Osteoblast (primary cell): Measurements from ENCODE around the gene COL8A1. TPM values are rescaled to one million over a fixed set of nuclear protein-coding genes. Genes with fewer than 3 reads are reported as not detected.
A peak's percentile ranks its signal among the peaks of the same experiment; 100 is the strongest.

Experiments used
- DNase-seq: peaks from one replicate; pipeline ENCODE4 v3.0.0; 2011; ENCODE audit warnings: low spot score, mixed read lengths; ENCODE audit not compliant: insufficient read length; ENCODE audit errors: missing footprints
- H2AFZ ChIP-seq: 2 replicates; pipeline ENCODE4 v1.6.0; 2011; ENCODE audit warnings: mild to moderate bottlenecking, low read length
- H3K27ac ChIP-seq: 2 replicates; pipeline ENCODE4 v1.5.1; 2011; ENCODE audit warnings: mild to moderate bottlenecking, low read depth, low read length, moderate library complexity
- H3K27me3 ChIP-seq: 2 replicates; pipeline ENCODE4 v1.6.0; 2012; ENCODE audit warnings: mild to moderate bottlenecking, control low read depth, inconsistent platforms, low read length, moderate library complexity; ENCODE audit not compliant: insufficient read depth
- H3K36me3 ChIP-seq: 2 replicates; pipeline ENCODE4 v1.5.1; 2011; ENCODE audit warnings: mild to moderate bottlenecking, low read length, control low read depth, moderate library complexity; ENCODE audit not compliant: insufficient read depth
- H3K4me1 ChIP-seq: 2 replicates; pipeline ENCODE4 v1.5.1; 2011; ENCODE audit warnings: mild to moderate bottlenecking, low read length, control low read depth, moderate library complexity; ENCODE audit not compliant: insufficient read depth
- H3K4me2 ChIP-seq: 2 replicates; pipeline ENCODE4 v1.6.0; 2011; ENCODE audit warnings: mild to moderate bottlenecking, low read length; ENCODE audit not compliant: insufficient read depth
- H3K4me3 ChIP-seq: fragments of 200-600 bp; sonication (generic); 3 replicates; pipeline ENCODE4 v1.5.1; 2012; ENCODE audit warnings: mild to moderate bottlenecking, low read length, inconsistent platforms; ENCODE audit not compliant: insufficient read depth
- H3K79me2 ChIP-seq: 2 replicates; pipeline ENCODE4 v1.6.0; 2012; ENCODE audit warnings: mild to moderate bottlenecking, low read length, control low read depth, inconsistent platforms; ENCODE audit not compliant: insufficient read depth
- H3K9me3 ChIP-seq: 2 replicates; pipeline ENCODE4 v1.5.1; 2011; ENCODE audit warnings: low read depth, low read length, control low read depth
- H4K20me1 ChIP-seq: 2 replicates; pipeline ENCODE4 v1.6.0; 2012; ENCODE audit warnings: mild to moderate bottlenecking, low read length, control low read depth; ENCODE audit not compliant: insufficient read depth
- total RNA-seq: library from RNA; depleted of rRNA; stranded (reverse); fragments of >200 nt; gene quantifications from 2 replicates; pipeline ENCODE4 v1.2.3, GENCODE V29; 2012
- TF ChIP-seq, protein P1 (sequence below): IDR thresholded peaks from 2 replicates; pipeline ENCODE4 v1.5.1; 2011; ENCODE audit warnings: mild to moderate bottlenecking, low read depth, low read length, moderate library complexity; ENCODE audit errors: extremely low read depth

COL8A1 gene
- total RNA-seq, 1 donor, result 311 TPM

DNA sequence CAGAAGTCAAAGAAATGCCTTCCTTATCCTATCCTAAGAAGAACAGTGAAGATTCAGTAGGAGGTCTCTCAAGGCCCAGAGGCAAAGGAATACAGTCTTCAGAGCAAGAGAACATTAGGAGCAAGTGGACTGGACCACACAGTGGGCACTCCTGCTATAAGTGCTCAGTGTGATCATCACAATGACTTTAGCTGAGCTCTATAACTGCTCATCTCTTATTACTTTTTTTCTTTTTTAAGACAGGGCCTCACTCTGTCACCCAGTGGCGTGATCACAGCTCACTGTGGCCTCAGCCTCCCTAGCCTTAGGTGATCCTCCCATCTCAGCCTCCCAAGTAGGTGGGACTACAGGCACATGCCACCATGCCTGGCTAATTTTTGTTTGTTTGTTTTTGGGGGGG is 48.1 kb downstream of the COL8A1 start:
- Histone ChIP-seq H3K4me1 (peaks cover 21% of the 10 kb centered on the region), H2AFZ (no peak overlapping the region), H3K27ac (no peak overlapping the region), H3K4me2 (no peak overlapping the region), H3K9me3 (no peaks in the 10 kb centered on the region), H3K79me2 (peaks cover 92% of the 10 kb centered on the region), H3K36me3 (peaks cover 68% of the 10 kb centered on the region), H3K27me3 (no peaks in the 10 kb centered on the region), H4K20me1 (peaks cover 23% of the 10 kb centered on the region), H3K4me3 (no peak overlapping the region)
- TF ChIP-seq, protein P1, sequence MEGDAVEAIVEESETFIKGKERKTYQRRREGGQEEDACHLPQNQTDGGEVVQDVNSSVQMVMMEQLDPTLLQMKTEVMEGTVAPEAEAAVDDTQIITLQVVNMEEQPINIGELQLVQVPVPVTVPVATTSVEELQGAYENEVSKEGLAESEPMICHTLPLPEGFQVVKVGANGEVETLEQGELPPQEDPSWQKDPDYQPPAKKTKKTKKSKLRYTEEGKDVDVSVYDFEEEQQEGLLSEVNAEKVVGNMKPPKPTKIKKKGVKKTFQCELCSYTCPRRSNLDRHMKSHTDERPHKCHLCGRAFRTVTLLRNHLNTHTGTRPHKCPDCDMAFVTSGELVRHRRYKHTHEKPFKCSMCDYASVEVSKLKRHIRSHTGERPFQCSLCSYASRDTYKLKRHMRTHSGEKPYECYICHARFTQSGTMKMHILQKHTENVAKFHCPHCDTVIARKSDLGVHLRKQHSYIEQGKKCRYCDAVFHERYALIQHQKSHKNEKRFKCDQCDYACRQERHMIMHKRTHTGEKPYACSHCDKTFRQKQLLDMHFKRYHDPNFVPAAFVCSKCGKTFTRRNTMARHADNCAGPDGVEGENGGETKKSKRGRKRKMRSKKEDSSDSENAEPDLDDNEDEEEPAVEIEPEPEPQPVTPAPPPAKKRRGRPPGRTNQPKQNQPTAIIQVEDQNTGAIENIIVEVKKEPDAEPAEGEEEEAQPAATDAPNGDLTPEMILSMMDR, result no peak
- peak; percentile 51 for DNase-seq

DNA sequence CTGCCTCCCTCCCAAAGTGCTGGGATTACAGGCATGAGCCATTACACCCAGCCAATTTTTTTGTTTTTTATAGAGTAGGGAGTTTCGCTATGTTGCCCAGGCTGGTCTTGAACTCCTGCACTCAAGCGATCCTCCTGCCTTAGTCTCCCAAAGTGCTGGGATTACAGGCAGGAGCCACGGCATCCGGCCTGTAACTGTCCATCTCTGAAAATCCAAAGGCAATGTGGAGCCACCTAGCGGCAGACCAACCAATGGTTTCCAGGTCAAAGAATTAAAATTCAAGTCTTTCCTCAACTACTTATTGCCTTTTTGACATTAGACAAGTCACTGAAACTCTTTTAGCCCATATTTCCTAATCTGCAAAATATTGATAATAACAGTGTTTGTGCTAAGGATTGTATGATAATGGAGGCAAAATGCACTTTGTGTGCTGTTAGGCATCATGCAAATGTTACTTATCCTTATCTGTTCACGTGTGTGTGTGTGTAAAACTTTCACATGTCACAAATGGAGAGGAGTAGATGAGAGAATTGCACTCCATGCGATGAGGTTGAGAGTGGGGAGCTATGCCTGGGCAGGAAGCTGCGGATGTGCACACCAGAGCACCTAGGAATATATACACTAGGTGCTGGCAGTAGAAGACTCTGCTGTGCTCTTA is 48.7 kb downstream of the COL8A1 start:
- peaks cover 23% of the 10 kb centered on the region for H4K20me1 ChIP-seq
- H3K4me3 ChIP-seq, result no peak overlapping the region
- H3K4me1 ChIP-seq, result peaks cover 21% of the 10 kb centered on the region
- no peak overlapping the region for H3K27ac ChIP-seq
- no peak for DNase-seq
- H3K36me3 ChIP-seq, result peaks cover 68% of the 10 kb centered on the region
- H3K27me3 ChIP-seq, result no peaks in the 10 kb centered on the region
- no peaks in the 10 kb centered on the region for H3K9me3 ChIP-seq
- H2AFZ ChIP-seq, result no peak overlapping the region
- no peak overlapping the region for H3K4me2 ChIP-seq
- H3K79me2 ChIP-seq, result peaks cover 91% of the 10 kb centered on the region
- TF ChIP-seq, protein P1, result peak; percentile 72

DNA sequence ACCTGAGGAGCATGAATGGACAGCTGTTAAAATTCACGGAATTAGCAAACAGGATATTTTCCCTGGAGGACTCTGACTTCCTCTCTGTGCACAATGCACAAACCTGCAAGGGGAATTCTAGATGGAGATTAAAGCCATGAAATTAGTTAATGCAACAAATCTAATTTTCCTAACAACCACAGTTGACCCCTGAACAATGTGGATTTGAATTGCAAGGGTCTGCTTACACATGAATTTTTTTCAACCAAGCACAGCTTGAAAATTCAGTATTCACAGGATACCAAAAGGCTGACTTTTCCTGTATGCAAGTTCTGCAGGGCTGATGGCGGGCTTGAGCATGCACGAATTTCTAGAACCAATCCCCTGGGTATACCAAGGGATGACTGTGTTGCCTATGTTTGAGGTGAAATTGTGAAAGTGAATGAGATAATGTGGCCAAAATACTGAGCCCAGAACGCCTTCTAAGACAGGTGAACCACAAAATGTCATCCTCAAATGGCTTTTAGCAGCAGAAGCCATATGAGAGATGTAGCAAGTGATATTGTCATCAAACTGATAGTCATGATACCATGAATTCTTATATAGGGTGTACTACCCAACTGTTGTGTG is 52.5 kb downstream of the COL8A1 start:
- no peaks in the 10 kb centered on the region for H3K9me3 ChIP-seq
- H3K79me2 ChIP-seq, result peaks cover 74% of the 10 kb centered on the region
- peaks cover 15% of the 10 kb centered on the region for H3K4me1 ChIP-seq
- H3K36me3 ChIP-seq, result peaks cover 87% of the 10 kb centered on the region
- no peak overlapping the region for H3K27ac ChIP-seq
- peaks cover 25% of the 10 kb centered on the region for H4K20me1 ChIP-seq
- TF ChIP-seq, protein P1, result no peak
- H3K4me3 ChIP-seq, result no peak overlapping the region
- DNase-seq, result no peak
- H2AFZ ChIP-seq, result no peak overlapping the region
- no peaks in the 10 kb centered on the region for H3K27me3 ChIP-seq
- H3K4me2 ChIP-seq, result no peak overlapping the region

DNA sequence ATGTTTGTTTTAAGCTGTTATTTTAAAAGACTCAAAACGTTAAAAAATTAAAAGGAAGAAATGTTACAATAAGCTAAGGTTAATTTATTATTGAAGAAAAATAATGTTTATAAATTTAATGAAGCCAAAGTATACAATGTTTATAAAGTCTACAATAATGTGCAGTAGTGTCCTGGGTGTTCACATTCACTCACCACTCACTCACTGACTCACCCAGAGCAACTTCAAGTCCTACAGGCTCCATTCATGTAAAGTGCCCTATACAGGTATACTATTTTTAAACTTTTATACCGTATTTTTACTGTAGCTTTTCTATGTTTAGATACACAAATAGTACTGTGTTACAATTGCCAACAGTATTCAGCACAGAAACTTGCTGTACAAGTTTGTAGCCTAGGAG is 55.2 kb downstream of the COL8A1 start:
- Histone ChIP-seq H4K20me1 (peaks cover 11% of the 10 kb centered on the region), H2AFZ (no peak overlapping the region), H3K36me3 (peaks cover 81% of the 10 kb centered on the region), H3K4me1 (peaks cover 17% of the 10 kb centered on the region), H3K9me3 (no peaks in the 10 kb centered on the region), H3K27ac (no peak overlapping the region), H3K27me3 (no peaks in the 10 kb centered on the region), H3K4me3 (no peak overlapping the region), H3K4me2 (no peak overlapping the region), H3K79me2 (peaks cover 57% of the 10 kb centered on the region)
- DNase-seq, result no peak
- TF ChIP-seq, protein P1, result no peak
